Spleen (tissue), 7 donors: ENCODE measurements around the gene ETV6.
A peak's percentile ranks its signal among the peaks of the same experiment; 100 is the strongest.

ENCODE experiments used
- POLR2A ChIP-seq, 3 donors: fragments of 450-650 bp; IDR thresholded peaks; one replicate each; pipeline ENCODE4 v1.5.1; 2017; ENCODE audit warnings: antibody characterized with exemption in 3 of 3, mild to moderate bottlenecking in 1 of 3
- POLR2AphosphoS5 ChIP-seq, 3 donors: sonication (generic); formaldehyde crosslinking; IDR thresholded peaks; one replicate each; pipeline ENCODE4 v1.5.1; 2017; ENCODE audit warnings: antibody characterized with exemption in 3 of 3
- TF ChIP-seq, protein P1 (sequence below), 11 experiments: fragments of 200-600 bp in 7 of 11; fragments of 450-650 bp in 4 of 11; sonication (generic) in 4 of 11; IDR thresholded peaks in 8 of 11; conservative IDR thresholded peaks in 3 of 11; 1 replicate in 7 of 11; 2 replicates in 4 of 11; pipeline versions ENCODE4 v1.4.0 to v1.8.0; 2016 to 2021; ENCODE audit warnings: antibody characterized with exemption in 11 of 11, inconsistent platforms in 4 of 11, mild to moderate bottlenecking in 1 of 11
- donor health status: DM: no; HTN: no; CAD: no; lungs with moderate emphysema.
- donor health status: DM: no; HTN: no; CAD: no.
- donor health status: DM: no; HTN: no; CAD: no.

DNA sequence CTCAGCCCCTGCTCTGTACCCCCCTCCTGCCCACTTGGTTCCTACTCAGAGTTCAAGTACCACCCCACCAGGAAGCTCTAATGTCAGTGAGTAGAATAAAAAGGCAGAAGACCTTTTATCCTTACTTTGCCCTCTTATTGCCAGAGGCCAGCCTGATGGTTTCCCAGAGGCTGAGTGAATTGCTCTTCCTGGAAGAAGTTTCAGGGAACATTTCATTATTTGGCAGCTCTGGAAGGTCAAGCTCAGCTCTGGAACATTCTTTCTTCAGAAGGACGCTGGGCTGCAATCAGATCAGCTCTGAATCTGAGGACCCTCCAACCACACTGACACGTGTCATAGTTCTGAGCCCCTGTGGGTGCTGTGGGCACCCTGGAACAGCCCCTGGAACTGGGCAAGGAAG lies 188.9 kb downstream of the ETV6 start:
- TF ChIP-seq, protein P1, sequence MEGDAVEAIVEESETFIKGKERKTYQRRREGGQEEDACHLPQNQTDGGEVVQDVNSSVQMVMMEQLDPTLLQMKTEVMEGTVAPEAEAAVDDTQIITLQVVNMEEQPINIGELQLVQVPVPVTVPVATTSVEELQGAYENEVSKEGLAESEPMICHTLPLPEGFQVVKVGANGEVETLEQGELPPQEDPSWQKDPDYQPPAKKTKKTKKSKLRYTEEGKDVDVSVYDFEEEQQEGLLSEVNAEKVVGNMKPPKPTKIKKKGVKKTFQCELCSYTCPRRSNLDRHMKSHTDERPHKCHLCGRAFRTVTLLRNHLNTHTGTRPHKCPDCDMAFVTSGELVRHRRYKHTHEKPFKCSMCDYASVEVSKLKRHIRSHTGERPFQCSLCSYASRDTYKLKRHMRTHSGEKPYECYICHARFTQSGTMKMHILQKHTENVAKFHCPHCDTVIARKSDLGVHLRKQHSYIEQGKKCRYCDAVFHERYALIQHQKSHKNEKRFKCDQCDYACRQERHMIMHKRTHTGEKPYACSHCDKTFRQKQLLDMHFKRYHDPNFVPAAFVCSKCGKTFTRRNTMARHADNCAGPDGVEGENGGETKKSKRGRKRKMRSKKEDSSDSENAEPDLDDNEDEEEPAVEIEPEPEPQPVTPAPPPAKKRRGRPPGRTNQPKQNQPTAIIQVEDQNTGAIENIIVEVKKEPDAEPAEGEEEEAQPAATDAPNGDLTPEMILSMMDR (IDR thresholded peaks at IDR 0.05 in 8 of 11, conservative IDR thresholded peaks at IDR 0.05 in 3 of 11) = no peak
- TF ChIP-seq POLR2AphosphoS5 (IDR thresholded peaks at IDR 0.05) (peak in 1 of 3 donors; percentile 12), POLR2A (IDR thresholded peaks at IDR 0.05) (no peak)
